ENCODE measurements around the gene RAC3. TPM values are rescaled to one million over a fixed set of nuclear protein-coding genes. Genes with fewer than 3 reads are reported as not detected.

The RAC3 gene
- total RNA-seq, 1 donor from 2014 or later, result 46.0 TPM

- no peaks in the 10 kb centered on the region for H3K27me3 Mint-ChIP-seq (ENCODE audit: unreplicated experiment)
- H3K4me1 Mint-ChIP-seq (ENCODE audit: low read depth, unreplicated experiment), result no peaks in the 10 kb centered on the region
- H3K36me3 Mint-ChIP-seq (ENCODE audit: unreplicated experiment), result no peaks in the 10 kb centered on the region
- TF ChIP-seq CTCF (IDR thresholded peaks at IDR 0.05; ENCODE audit: partially characterized antibody, unreplicated experiment), result no peak
- no peaks in the 10 kb centered on the region for H3K9me3 Mint-ChIP-seq (ENCODE audit: unreplicated experiment)
- H3K27ac Mint-ChIP-seq (ENCODE audit: unreplicated experiment), result no peak overlapping the region
- no peak overlapping the region for H3K4me3 Mint-ChIP-seq (ENCODE audit: unreplicated experiment)
- DNase-seq, result no peak
Measured at GRCh38 chr17:82060001-82060380, 28.5 kb downstream of the RAC3 start.

GRCh38 chr17:82060614-82061013 is 29.1 kb downstream of the RAC3 start:
- no peaks in the 10 kb centered on the region for H3K36me3 Mint-ChIP-seq (ENCODE audit: unreplicated experiment)
- DNase-seq, result no peak
- H3K4me3 Mint-ChIP-seq (ENCODE audit: unreplicated experiment), result no peak overlapping the region
- H3K27me3 Mint-ChIP-seq (ENCODE audit: unreplicated experiment), result no peaks in the 10 kb centered on the region
- H3K27ac Mint-ChIP-seq (ENCODE audit: unreplicated experiment), result no peak overlapping the region
- no peaks in the 10 kb centered on the region for H3K4me1 Mint-ChIP-seq (ENCODE audit: low read depth, unreplicated experiment)
- no peaks in the 10 kb centered on the region for H3K9me3 Mint-ChIP-seq (ENCODE audit: unreplicated experiment)
- no peak for TF ChIP-seq CTCF (IDR thresholded peaks at IDR 0.05; ENCODE audit: partially characterized antibody, unreplicated experiment)

- peaks cover 2% of the 10 kb centered on the region for H3K27me3 Mint-ChIP-seq (ENCODE audit: unreplicated experiment)
- no peak for DNase-seq
- H3K4me1 Mint-ChIP-seq (ENCODE audit: low read depth, unreplicated experiment), result no peaks in the 10 kb centered on the region
- no peak overlapping the region for H3K27ac Mint-ChIP-seq (ENCODE audit: unreplicated experiment)
- peaks cover 3% of the 10 kb centered on the region for H3K9me3 Mint-ChIP-seq (ENCODE audit: unreplicated experiment)
- no peak overlapping the region for H3K4me3 Mint-ChIP-seq (ENCODE audit: unreplicated experiment)
- no peaks in the 10 kb centered on the region for H3K36me3 Mint-ChIP-seq (ENCODE audit: unreplicated experiment)
- TF ChIP-seq CTCF (IDR thresholded peaks at IDR 0.05; ENCODE audit: partially characterized antibody, unreplicated experiment), result no peak
Measured at GRCh38 chr17:82061047-82061925, 29.8 kb downstream of the RAC3 start.

- H3K4me3 Mint-ChIP-seq (ENCODE audit: unreplicated experiment), result no peak overlapping the region
- no peak for TF ChIP-seq CTCF (IDR thresholded peaks at IDR 0.05; ENCODE audit: partially characterized antibody, unreplicated experiment)
- H3K27ac Mint-ChIP-seq (ENCODE audit: unreplicated experiment), result no peak overlapping the region
- H3K27me3 Mint-ChIP-seq (ENCODE audit: unreplicated experiment), result peaks cover 9% of the 10 kb centered on the region
- no peak for DNase-seq
- no peaks in the 10 kb centered on the region for H3K36me3 Mint-ChIP-seq (ENCODE audit: unreplicated experiment)
- peaks cover 3% of the 10 kb centered on the region for H3K9me3 Mint-ChIP-seq (ENCODE audit: unreplicated experiment)
- H3K4me1 Mint-ChIP-seq (ENCODE audit: low read depth, unreplicated experiment), result no peaks in the 10 kb centered on the region
Measured at GRCh38 chr17:82062076-82062983, 30.9 kb downstream of the RAC3 start.

Data from glutamatergic neuron (in vitro differentiated cells).